H9 (cell line): ENCODE measurements around the gene SLC35G1. TPM values are rescaled to one million over a fixed set of nuclear protein-coding genes. Genes with fewer than 3 reads are reported as not detected.

Experiments
- DNase-seq: peaks from one replicate; pipeline ENCODE4 v3.0.0-alpha.2; 2017
- H2AFZ ChIP-seq: one replicate; pipeline ENCODE4 v1.6.1; 2013; ENCODE audit warnings: mild to moderate bottlenecking, low read length, control low read depth, moderate library complexity
- H2AK5ac ChIP-seq: 2 replicates; pipeline ENCODE4 v1.6.1; 2013; ENCODE audit warnings: low read length, control low read depth, mixed read lengths; ENCODE audit not compliant: insufficient read length
- H2BK120ac ChIP-seq: one replicate; pipeline ENCODE4 v1.6.1; 2013; ENCODE audit warnings: low read depth, mild to moderate bottlenecking, low read length, control low read depth, inconsistent platforms; ENCODE audit not compliant: poor library complexity, severe bottlenecking
- H2BK12ac ChIP-seq: 2 replicates; pipeline ENCODE4 v1.6.1; 2013; ENCODE audit warnings: low read length, control low read depth, mixed read lengths, low read depth; ENCODE audit not compliant: insufficient read length
- H2BK15ac ChIP-seq: 2 replicates; pipeline ENCODE4 v1.6.1; 2013; ENCODE audit warnings: low read depth, low read length, control low read depth
- H2BK20ac ChIP-seq: one replicate; pipeline ENCODE4 v1.6.1; 2013; ENCODE audit warnings: low read depth, mild to moderate bottlenecking, low read length, control low read depth, inconsistent platforms; ENCODE audit not compliant: poor library complexity, severe bottlenecking
- H2BK5ac ChIP-seq: 2 replicates; pipeline ENCODE4 v1.6.1; 2013; ENCODE audit warnings: low read length, control low read depth, mixed read lengths; ENCODE audit not compliant: insufficient read length
- H3K14ac ChIP-seq: 2 replicates; pipeline ENCODE4 v1.6.1; 2013; ENCODE audit warnings: low read length, control low read depth; ENCODE audit not compliant: insufficient read depth
- H3K18ac ChIP-seq: 2 replicates; pipeline ENCODE4 v1.6.1; 2013; ENCODE audit warnings: low read depth, mild to moderate bottlenecking, mixed read lengths, low read length, control low read depth; ENCODE audit not compliant: insufficient read length
- H3K23ac ChIP-seq: 2 replicates; pipeline ENCODE4 v1.6.1; 2013; ENCODE audit warnings: low read length, control low read depth, mixed read lengths, low read depth; ENCODE audit not compliant: insufficient read length
- H3K23me2 ChIP-seq: 2 replicates; pipeline ENCODE4 v1.6.1; 2013; ENCODE audit warnings: low read depth, mild to moderate bottlenecking, mixed read lengths, low read length, control low read depth; ENCODE audit not compliant: insufficient read length, poor library complexity, severe bottlenecking
- H3K27ac ChIP-seq: 2 replicates; pipeline ENCODE4 v1.5.1; 2013; ENCODE audit warnings: low read length, control low read depth, mixed read lengths, low read depth; ENCODE audit not compliant: insufficient read length
- H3K27me3 ChIP-seq: 2 replicates; pipeline ENCODE4 v1.6.1; 2013; ENCODE audit warnings: low read length, control low read depth, inconsistent platforms; ENCODE audit not compliant: insufficient read depth
- H3K4ac ChIP-seq: 2 replicates; pipeline ENCODE4 v1.6.1; 2013; ENCODE audit warnings: low read depth, mild to moderate bottlenecking, control low read depth, inconsistent platforms, low read length, moderate library complexity
- H3K4me1 ChIP-seq: 2 replicates; pipeline ENCODE4 v1.6.1; 2013; ENCODE audit warnings: low read length, control low read depth, inconsistent platforms; ENCODE audit not compliant: insufficient read depth
- H3K4me2 ChIP-seq: 2 replicates; pipeline ENCODE4 v1.6.1; 2013; ENCODE audit warnings: low read length, control low read depth, mixed read lengths; ENCODE audit not compliant: insufficient read length, insufficient read depth
- H3K56ac ChIP-seq: 2 replicates; pipeline ENCODE4 v1.6.1; 2013; ENCODE audit warnings: low read depth, mild to moderate bottlenecking, mixed read lengths, low read length, control low read depth; ENCODE audit not compliant: insufficient read length
- H3K79me1 ChIP-seq: 2 replicates; pipeline ENCODE4 v1.6.1; 2013; ENCODE audit warnings: low read depth, mild to moderate bottlenecking, moderate library complexity, low read length, control low read depth, inconsistent platforms; ENCODE audit not compliant: insufficient read depth, poor library complexity, severe bottlenecking
- H3K79me2 ChIP-seq: 2 replicates; pipeline ENCODE4 v1.6.1; 2013; ENCODE audit warnings: low read length, control low read depth, inconsistent platforms; ENCODE audit not compliant: insufficient read depth
- H3K9ac ChIP-seq: 2 replicates; pipeline ENCODE4 v1.6.1; 2013; ENCODE audit warnings: low read length, control low read depth, mixed read lengths; ENCODE audit not compliant: insufficient read length; ENCODE audit errors: extremely low read depth
- H3K9me3 ChIP-seq: one replicate; pipeline ENCODE4 v1.6.1; 2013; ENCODE audit warnings: low read depth, low read length, inconsistent platforms; ENCODE audit not compliant: control insufficient read depth
- H3T11ph ChIP-seq: one replicate; pipeline ENCODE4 v1.6.1; 2013; ENCODE audit warnings: mild to moderate bottlenecking, low read length, control low read depth, inconsistent platforms
- H4K20me1 ChIP-seq: one replicate; pipeline ENCODE4 v1.6.1; 2013; ENCODE audit not compliant: control insufficient read depth, insufficient read length, insufficient read depth
- H4K5ac ChIP-seq: 2 replicates; pipeline ENCODE4 v1.6.1; 2013; ENCODE audit warnings: low read depth, mild to moderate bottlenecking, mixed read lengths, low read length, control low read depth; ENCODE audit not compliant: insufficient read length
- H4K8ac ChIP-seq: replicated peaks from 2 replicates; pipeline ENCODE4 v1.6.1; 2013; ENCODE audit warnings: low read length, control low read depth, mixed read lengths, low read depth; ENCODE audit not compliant: insufficient read length
- H4K91ac ChIP-seq: 2 replicates; pipeline ENCODE4 v1.6.1; 2013; ENCODE audit warnings: low read depth, mild to moderate bottlenecking, moderate library complexity, mixed read lengths, low read length, control low read depth; ENCODE audit not compliant: insufficient read length
- H3K27ac Mint-ChIP-seq, 3 experiments: 2 replicates in 2 of 3; 3 replicates in 1 of 3; pipeline ENCODE4 v1.8.0; 2020 to 2021; ENCODE audit warnings: mixed read lengths in 3 of 3, mild to moderate bottlenecking in 1 of 3, moderate library complexity in 1 of 3
- H3K27me3 Mint-ChIP-seq: 2 replicates; pipeline ENCODE4 v1.8.0; 2021; ENCODE audit warnings: low read depth, mild to moderate bottlenecking, moderate library complexity, mixed read lengths
- H3K36me3 Mint-ChIP-seq, 3 experiments: 2 replicates in 2 of 3; 3 replicates in 1 of 3; pipeline ENCODE4 v1.8.0; 2020 to 2021; ENCODE audit warnings: low read depth in 3 of 3, mixed read lengths in 3 of 3; ENCODE audit not compliant: insufficient read depth in 1 of 3
- H3K4me1 Mint-ChIP-seq, 2 experiments: 2 replicates each; pipeline ENCODE4 v1.8.0; 2020; ENCODE audit warnings: mixed read lengths in 2 of 2
- H3K4me3 Mint-ChIP-seq, 2 experiments: 2 replicates in 1 of 2; 3 replicates in 1 of 2; pipeline ENCODE4 v1.8.0; 2020 to 2021; ENCODE audit warnings: mild to moderate bottlenecking in 2 of 2, mixed read lengths in 2 of 2, moderate library complexity in 1 of 2
- H3K9me3 Mint-ChIP-seq, 2 experiments: 2 replicates in 1 of 2; 3 replicates in 1 of 2; pipeline ENCODE4 v1.8.0; 2020; ENCODE audit warnings: mild to moderate bottlenecking in 2 of 2, mixed read lengths in 2 of 2, moderate library complexity in 1 of 2
- total RNA-seq: library from RNA; stranded (reverse); gene quantifications from 2 replicates; pipeline ENCODE4 v1.2.1, GENCODE V29; 2021
- TF ChIP-seq, protein P1 (sequence below): fragments of 200-600 bp; sonication (generic); conservative IDR thresholded peaks from 3 replicates; pipeline ENCODE4 v1.8.0; 2021; ENCODE audit warnings: antibody characterized with exemption, mild to moderate bottlenecking

The SLC35G1 gene
- total RNA-seq, 1 experiment from 2014 or later, result 6.3 TPM

- H2BK15ac ChIP-seq, result no peak overlapping the region
- H3K27ac Mint-ChIP-seq, result no peak overlapping the region
- H2BK120ac ChIP-seq, result no peak overlapping the region
- no peak overlapping the region for H2BK5ac ChIP-seq
- H2AFZ ChIP-seq, result no peak overlapping the region
- no peak overlapping the region for H3K4me2 ChIP-seq
- H4K91ac ChIP-seq, result no peak overlapping the region
- TF ChIP-seq, protein P1, sequence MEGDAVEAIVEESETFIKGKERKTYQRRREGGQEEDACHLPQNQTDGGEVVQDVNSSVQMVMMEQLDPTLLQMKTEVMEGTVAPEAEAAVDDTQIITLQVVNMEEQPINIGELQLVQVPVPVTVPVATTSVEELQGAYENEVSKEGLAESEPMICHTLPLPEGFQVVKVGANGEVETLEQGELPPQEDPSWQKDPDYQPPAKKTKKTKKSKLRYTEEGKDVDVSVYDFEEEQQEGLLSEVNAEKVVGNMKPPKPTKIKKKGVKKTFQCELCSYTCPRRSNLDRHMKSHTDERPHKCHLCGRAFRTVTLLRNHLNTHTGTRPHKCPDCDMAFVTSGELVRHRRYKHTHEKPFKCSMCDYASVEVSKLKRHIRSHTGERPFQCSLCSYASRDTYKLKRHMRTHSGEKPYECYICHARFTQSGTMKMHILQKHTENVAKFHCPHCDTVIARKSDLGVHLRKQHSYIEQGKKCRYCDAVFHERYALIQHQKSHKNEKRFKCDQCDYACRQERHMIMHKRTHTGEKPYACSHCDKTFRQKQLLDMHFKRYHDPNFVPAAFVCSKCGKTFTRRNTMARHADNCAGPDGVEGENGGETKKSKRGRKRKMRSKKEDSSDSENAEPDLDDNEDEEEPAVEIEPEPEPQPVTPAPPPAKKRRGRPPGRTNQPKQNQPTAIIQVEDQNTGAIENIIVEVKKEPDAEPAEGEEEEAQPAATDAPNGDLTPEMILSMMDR, result no peak
- H2BK20ac ChIP-seq, result no peak overlapping the region
- H3K79me1 ChIP-seq, result no peaks in the 10 kb centered on the region
- H3K79me2 ChIP-seq, result no peaks in the 10 kb centered on the region
- H3K23me2 ChIP-seq, result no peaks in the 10 kb centered on the region
- H2AK5ac ChIP-seq, result no peak overlapping the region
- H3K9me3 Mint-ChIP-seq, result peaks cover 0 to 5% of the 10 kb centered on the region in 2 experiments; a peak in 2 of 5 replicates
- DNase-seq, result no peak
- peaks cover 39% of the 10 kb centered on the region for H3K27me3 Mint-ChIP-seq
- H3T11ph ChIP-seq, result no peak overlapping the region
- H3K4me1 Mint-ChIP-seq, result no peaks in the 10 kb centered on the region
- H4K5ac ChIP-seq, result no peak overlapping the region
- H3K4me3 Mint-ChIP-seq, result no peak overlapping the region
- H4K20me1 ChIP-seq, result no peaks in the 10 kb centered on the region
- no peak overlapping the region for H4K8ac ChIP-seq
- no peaks in the 10 kb centered on the region for H3K27me3 ChIP-seq
- H3K9me3 ChIP-seq, result no peaks in the 10 kb centered on the region
- no peak overlapping the region for H3K4ac ChIP-seq
- H3K56ac ChIP-seq, result no peak overlapping the region
- H3K23ac ChIP-seq, result no peak overlapping the region
- no peaks in the 10 kb centered on the region; a peak in 1 of 7 replicates for H3K36me3 Mint-ChIP-seq
- no peak overlapping the region for H3K9ac ChIP-seq
- H3K4me1 ChIP-seq, result no peaks in the 10 kb centered on the region
- H3K27ac ChIP-seq, result no peak overlapping the region
- H3K18ac ChIP-seq, result no peak overlapping the region
- no peak overlapping the region for H2BK12ac ChIP-seq
- no peak overlapping the region for H3K14ac ChIP-seq
Observed at GRCh38 chr10:93879273-93879672, 14.5 kb upstream of the SLC35G1 start.
